H1 (cell line): ENCODE data around the gene FARSB.

Experiments
- CTCF ChIP-seq, 3 experiments: IDR thresholded peaks; 1 replicate in 2 of 3; 2 replicates in 1 of 3; pipeline versions ENCODE4 v1.5.1 to v1.6.1; 2011; ENCODE audit warnings: low read length in 3 of 3, mild to moderate bottlenecking in 3 of 3, inconsistent platforms in 2 of 3, low read depth in 1 of 3, moderate library complexity in 1 of 3; ENCODE audit not compliant: insufficient read depth in 1 of 3; ENCODE audit errors: control extremely low read depth in 1 of 3
- MAX ChIP-seq: IDR thresholded peaks from 2 replicates; pipeline ENCODE4 v1.6.1; 2012; ENCODE audit warnings: inconsistent platforms
- POLR2AphosphoS5 ChIP-seq: IDR thresholded peaks from 2 replicates; pipeline ENCODE4 v1.6.1; 2011; ENCODE audit warnings: low read depth, low read length
- RAD21 ChIP-seq, 2 experiments: IDR thresholded peaks in 1 of 2; conservative IDR thresholded peaks in 1 of 2; 2 replicates each; pipeline ENCODE4 v1.6.1; 2011; ENCODE audit warnings: low read depth in 2 of 2, low read length in 2 of 2, improper control_type of control experiment in 1 of 2, inconsistent platforms in 1 of 2, mild to moderate bottlenecking in 1 of 2, moderate library complexity in 1 of 2

DNA sequence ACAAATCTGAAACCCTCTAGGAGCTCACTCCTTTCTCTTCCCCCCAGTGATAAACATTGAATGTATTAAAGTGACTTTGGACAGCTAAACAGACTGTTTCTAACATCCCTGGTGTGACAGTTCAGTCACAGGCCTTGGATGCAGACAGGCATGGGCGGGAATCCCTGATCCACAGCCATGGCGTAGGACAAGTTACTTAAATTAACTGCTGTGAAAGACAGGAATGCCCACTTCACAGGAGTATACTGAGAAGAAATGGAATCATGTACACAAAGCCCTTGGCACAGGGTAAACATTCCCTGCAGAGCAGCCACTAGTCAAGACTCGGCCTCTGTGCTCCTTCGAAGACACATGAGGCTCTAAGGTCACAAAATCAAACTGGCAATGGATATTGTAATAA, 34.0 kb downstream of the FARSB start:
- TF ChIP-seq MAX (no peak), CTCF (IDR thresholded peaks at IDR 0.05; ENCODE audit: control extremely low read depth in 1 of 3, insufficient read depth in 1 of 3, low read depth in 1 of 3, low read length in 3 of 3) (no peak), POLR2AphosphoS5 (no peak), RAD21 (IDR thresholded peaks at IDR 0.05 in 1 of 2, conservative IDR thresholded peaks at IDR 0.05 in 1 of 2; ENCODE audit: low read depth in 2 of 2, low read length in 2 of 2) (no peak)
